NCI-H2029 (cell line): ENCODE data around the gene B3GALT4.
"Not testable (repeated sequence)": the region's sequence is repeated elsewhere in the genome, so short reads cannot be mapped to it uniquely, and the experiment has no call there.

Source experiments
- DNase-seq: peaks from one replicate; lab custom pipeline; 2025; lab: John Stamatoyannopoulos, UW

The B3GALT4 gene

DNA sequence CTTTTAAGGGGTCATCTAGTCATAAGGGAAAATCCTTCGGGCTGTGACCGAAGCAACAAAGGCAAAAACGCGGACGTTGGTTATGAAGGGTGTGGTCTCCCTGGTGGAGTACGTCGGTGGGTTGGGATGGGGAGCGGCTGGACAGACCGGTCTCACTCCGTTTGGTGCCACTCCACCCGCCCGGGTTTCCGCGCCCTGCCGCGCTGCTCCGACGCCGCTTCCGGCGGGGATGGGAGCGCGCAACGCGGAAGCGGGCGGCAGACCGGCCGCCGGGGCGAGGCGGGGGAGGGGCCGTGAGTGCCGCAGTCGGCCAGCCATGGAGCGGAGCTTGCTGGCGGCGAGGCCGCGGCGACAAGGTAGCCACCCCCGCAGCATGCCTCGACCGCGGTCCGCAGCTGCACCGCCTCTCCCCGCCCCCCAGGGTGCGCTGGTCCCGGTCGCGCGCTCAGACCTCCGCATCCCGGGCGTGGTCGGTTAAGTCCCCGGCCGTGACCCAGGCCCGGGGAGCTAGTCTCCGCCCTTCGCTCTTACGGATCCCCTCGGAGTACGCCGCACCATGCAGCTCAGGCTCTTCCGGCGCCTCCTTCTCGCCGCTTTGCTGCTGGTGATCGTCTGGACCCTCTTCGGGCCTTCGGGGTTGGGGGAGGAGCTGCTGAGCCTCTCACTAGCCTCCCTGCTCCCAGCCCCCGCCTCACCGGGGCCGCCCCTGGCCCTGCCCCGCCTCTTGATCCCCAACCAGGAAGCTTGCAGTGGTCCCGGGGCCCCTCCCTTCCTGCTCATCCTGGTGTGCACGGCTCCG, at the start of gene B3GALT4:
B3GALT4 (plus strand) TSS at position 260 of the 799 bp plus-strand sequence; CDS start at position 557, 297 bp downstream.
- peak; percentile 67 for DNase-seq

- no peak for DNase-seq
Observed at GRCh38 chr6:33235221-33235634, 41.7 kb upstream of the B3GALT4 start.

- no peak for DNase-seq
Observed at GRCh38 chr6:33236328-33236727, 40.6 kb upstream of the B3GALT4 start.

GRCh38 chr6:33236852-33237251, 40.1 kb upstream of the B3GALT4 start:
- no peak for DNase-seq

DNA sequence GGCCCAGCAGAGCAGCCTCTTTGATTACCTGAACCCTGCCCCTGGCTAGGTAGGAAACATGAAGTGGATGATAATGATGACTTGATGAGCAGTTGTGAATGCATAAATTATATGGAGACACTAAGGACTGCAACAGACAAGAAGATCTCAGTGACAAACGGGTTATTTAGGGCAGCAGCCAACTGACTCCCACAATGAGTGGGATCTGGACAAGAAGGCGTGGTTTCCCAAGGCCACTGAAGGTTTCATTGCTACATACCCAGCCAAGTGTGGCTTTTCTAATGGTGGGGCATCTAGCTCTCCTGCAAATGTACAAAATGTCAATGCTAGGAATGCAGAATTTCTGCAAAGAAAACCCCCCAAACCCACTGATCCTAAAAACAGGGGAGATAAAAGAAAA, 39.2 kb upstream of the B3GALT4 start:
- no peak for DNase-seq

GRCh38 chr6:33241968-33242367, 35.0 kb upstream of the B3GALT4 start:
- DNase-seq, result no peak

DNA sequence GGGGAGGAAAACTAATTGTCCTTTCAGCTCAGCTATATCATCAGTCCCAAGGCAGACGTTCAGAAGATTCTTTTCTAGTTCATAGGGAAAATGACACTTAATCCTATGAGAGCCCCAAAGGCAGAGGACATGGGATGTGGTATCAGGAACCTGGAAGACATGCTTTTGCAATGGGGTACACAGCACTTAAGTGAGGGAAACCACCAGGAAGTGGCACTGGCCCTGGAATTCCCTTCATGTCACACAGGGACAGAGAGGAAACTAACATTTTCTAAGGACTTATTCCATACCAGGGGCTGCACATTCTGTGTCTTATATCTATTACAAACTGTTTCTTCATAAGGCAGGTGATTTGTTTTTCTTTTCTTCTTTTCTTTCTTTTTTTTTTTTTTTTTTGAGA, 33.4 kb upstream of the B3GALT4 start:
- DNase-seq, result no peak

DNA sequence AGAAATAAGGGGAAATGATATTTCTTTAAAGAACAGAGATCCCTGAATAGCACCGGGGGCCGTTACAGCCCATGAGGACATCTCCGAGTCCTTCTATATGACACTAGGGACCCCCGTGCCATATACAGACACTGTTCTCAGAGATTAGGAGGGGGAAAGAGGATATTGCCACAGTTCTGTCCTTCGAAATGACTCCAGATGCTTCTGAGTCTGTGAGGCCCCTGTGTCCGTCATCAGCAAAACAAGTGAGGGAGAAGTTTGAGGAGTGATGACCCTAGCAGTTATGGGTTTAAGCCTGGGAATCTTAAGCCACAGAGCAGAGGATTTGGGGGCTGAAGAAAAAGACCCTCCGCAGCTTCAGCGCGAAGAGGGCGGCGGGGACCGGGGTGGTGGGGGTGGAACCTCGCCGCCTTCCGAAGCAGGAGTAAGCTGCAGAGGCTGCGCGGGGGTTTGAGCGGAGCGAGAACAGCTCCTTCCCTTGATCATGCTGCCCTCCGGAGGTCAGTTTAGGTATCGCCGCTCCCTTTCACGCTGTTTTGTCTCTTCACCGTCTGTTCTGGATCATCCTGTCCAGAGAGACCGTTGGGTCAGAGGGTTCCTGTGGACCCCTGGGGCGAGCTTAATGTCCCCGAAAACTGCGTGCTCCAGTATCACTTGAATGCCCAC, 28.8 kb upstream of the B3GALT4 start:
- DNase-seq, result peak; percentile 74

DNA sequence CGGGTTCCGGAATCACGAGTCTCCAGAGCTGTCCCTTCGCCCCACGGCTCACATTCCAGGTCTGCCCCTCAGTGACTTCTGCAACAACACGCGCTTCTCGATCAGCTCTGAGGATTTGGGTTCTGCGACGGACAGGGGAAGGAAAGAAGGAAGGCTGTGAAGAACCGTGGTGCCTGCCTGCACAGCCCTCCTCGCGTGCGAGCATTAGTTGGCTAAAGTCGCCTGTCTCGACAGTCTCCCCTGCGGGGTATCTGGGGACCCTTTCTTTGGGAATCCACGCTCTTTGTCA, 28.3 kb upstream of the B3GALT4 start:
- no peak for DNase-seq

- peak; percentile 97 for DNase-seq
Observed at GRCh38 chr6:33248932-33249731, 27.8 kb upstream of the B3GALT4 start.

- no peak for DNase-seq
Observed at GRCh38 chr6:33249732-33250630, 26.9 kb upstream of the B3GALT4 start.

DNA sequence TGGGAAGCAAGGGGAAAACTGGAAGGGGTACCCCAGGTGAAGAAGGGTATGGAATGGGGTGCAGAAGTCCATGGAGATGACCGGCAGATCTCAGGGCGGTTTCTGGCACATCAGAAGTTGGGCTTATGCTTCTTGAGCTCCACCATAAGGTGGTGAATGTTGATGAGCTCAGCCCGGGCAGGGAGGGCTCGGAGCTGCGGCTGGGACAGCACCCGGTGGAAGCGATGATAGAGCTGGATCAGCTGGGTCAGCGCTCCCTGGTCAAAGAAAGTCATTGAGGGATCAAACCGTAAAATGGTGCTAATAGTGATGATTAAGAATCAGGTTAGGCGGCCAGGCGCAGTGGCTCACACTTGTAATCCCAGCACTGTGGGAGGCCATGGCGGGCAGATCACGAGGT, 26.2 kb upstream of the B3GALT4 start:
- no peak for DNase-seq

DNA sequence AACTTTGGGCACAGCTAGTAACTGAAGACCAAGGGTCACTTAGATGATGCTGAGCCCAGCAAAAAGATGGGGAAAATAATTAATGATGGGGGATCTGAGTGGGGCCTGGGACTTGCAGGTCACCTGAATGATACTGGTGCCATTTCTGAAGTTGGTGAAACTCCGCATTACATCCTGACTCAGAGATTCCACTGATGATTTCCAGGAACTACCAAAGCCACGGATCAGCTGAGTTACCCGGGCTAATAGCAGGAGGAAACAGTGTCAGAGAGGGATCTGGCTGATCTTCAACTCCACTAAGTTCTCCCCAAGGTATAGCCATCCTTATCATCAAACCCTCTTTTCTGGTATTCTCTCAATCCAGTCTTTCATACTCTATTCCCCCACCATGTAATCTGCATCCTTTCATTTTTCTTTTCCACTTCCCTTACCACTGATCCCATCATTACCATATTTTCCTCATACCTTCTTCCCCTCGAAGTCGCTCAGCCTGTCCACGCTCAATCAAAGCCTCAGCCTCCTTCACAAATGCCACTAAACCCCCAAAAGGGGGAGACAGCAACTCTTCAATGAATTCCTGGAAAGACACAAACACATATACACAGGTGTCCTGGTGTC, 25.4 kb upstream of the B3GALT4 start:
- no peak for DNase-seq

- no peak for DNase-seq
Observed at GRCh38 chr6:33252759-33253158, 24.2 kb upstream of the B3GALT4 start.

DNA sequence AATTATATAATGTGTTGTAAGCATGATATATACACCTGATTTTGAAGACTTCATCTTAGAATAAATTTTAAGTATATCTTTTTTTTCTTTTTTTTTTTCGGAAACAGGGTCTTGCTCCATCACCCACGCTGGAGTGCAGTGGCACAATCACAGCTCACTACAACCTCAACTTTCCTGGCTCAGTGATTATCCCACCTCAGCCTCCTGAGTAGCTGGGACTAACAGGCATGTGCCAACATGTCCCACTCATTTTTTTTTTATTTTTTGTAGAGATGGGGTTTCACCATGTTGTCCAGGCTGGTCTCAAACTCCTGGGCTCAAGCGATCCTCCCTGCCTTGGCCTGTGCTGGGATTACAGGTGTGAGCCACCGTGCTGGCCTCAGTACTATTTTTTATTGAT, 22.3 kb upstream of the B3GALT4 start:
- DNase-seq, result no peak

DNA sequence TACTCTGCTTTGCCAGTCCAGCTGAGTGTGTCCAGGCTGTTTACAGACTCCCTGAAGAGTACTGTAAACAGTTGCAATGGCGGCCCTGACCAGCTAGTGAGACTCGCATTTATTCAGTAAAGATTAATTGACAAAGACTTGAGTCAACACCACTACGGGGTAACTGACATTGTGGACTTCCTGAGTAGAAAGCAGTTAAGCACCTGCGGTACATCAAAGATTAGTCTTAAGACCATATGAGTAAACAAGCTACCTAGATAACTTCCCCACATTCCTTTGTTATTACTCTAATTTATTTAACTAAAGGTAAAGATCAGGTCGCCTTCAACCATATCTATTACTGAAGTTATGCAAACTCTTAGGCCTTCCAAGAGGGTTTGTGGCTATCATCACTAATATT, 17.9 kb upstream of the B3GALT4 start:
- DNase-seq, result no peak

DNA sequence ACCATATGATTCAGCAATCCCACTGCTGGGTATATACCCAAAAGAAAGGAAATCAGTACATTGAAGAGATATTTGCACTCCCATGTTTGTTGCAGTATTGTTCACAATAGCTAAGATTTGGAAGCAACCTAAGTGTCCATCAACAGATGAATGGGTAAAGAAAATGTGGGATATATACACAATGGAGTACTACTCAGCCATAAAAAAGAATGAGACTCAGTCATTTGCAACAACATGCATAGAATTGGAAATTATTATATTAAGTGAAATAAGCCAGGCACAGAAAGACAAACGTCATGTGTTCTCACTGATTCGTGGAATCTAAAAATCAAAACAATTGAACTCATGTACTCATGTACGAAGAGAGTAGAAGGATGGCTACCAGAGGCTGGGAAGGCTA, 14.4 kb upstream of the B3GALT4 start:
- DNase-seq, result not testable (repeated sequence)

- no peak for DNase-seq
Observed at GRCh38 chr6:33264015-33264414, 12.9 kb upstream of the B3GALT4 start.

- peak; percentile 41 for DNase-seq
Observed at GRCh38 chr6:33271117-33271467, 5.8 kb upstream of the B3GALT4 start.

DNA sequence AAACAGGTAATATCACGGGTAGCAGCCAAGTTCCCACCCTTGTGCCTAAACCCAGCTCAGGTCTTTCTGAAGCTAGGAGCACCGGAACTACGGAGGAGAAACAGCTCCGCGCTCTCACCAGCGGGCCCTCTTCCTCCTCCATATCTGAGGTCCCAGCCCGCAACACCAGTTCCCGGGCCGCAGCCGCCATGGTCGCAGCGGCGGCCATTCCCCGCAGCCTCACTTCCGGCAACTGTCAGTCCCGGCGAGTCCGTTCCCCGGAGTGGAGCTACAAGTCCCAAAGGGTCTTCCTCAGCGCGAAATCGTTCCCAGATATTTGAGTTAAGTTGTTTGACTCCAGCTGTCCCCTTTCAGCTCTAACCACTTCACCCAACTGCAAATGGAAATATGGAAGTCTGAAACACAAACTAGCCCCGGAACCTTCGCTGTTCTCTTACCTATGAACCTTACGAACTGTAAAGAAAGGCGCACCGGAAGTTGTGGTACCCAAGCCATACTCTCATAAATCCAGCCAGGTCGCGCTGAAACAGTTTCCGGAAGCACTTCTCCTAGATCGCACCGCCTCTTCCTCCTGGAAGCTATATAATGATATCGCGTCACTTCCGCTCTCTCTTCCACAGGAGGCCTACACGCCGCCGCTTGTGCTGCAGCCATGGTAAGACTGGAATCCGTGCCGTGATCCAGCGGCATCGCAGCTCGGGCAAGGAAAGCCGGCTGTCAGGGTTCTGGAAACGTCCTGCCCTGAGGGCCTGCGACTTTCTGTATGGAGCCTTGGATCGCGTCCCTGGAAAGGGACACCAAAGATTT, 5.3 kb upstream of the B3GALT4 start, which contains the start of the genes RPS18 and VPS52:
RPS18 (plus strand) TSS at position 608 of the 807 bp plus-strand sequence; CDS start at position 653, 45 bp downstream.
VPS52 (minus strand) TSS at position 409 of the 807 bp plus-strand sequence; CDS start at position 208, 201 bp downstream.
- peak; percentile 96 for DNase-seq
